Upper lobe of left lung (tissue), 6 donors: ENCODE measurements around the gene SRL. TPM values are rescaled to one million over a fixed set of nuclear protein-coding genes. Genes with fewer than 3 reads are reported as not detected.
A peak's percentile ranks its signal among the peaks of the same experiment; 100 is the strongest.

Experiments
- ATAC-seq, 2 donors: fragments of 200-7000 bp; cut with Tn5 transposase; one replicate each; pipeline ENCODE4 v1.9.1; 2022; ENCODE audit warnings: mild to moderate bottlenecking in 2 of 2, moderate library complexity in 2 of 2; ENCODE audit not compliant: low FRiP score in 2 of 2
- DNase-seq, 2 donors: peaks; one replicate each; pipeline ENCODE4 v3.0.0-alpha.2; 2019 to 2020
- H3K27ac ChIP-seq, 4 donors: fragments of 200-600 bp; sonication (generic); one replicate each; pipeline ENCODE4 v1.5.1; 2016 to 2019
- H3K27me3 ChIP-seq, 4 donors: fragments of 200-600 bp; sonication (generic); one replicate each; pipeline ENCODE4 v1.5.1; 2017 to 2019
- H3K36me3 ChIP-seq, 4 donors: fragments of 200-600 bp; sonication (generic); one replicate each; pipeline ENCODE4 v1.5.1; 2016 to 2019
- H3K4me1 ChIP-seq, 4 donors: fragments of 200-600 bp; sonication (generic); one replicate each; pipeline ENCODE4 v1.5.1; 2018 to 2019
- H3K4me3 ChIP-seq, 4 donors: fragments of 200-600 bp; sonication (generic); one replicate each; pipeline ENCODE4 v1.5.1; 2017 to 2019; ENCODE audit warnings: mild to moderate bottlenecking in 2 of 4, moderate library complexity in 1 of 4
- H3K9me3 ChIP-seq, 4 donors: fragments of 200-600 bp; sonication (generic); one replicate each; pipeline ENCODE4 v1.5.1; 2018 to 2019
- CTCF ChIP-seq, 6 experiments: fragments of 450-650 bp in 4 of 6; fragments of 200-600 bp in 2 of 6; sonication (generic) in 2 of 6; IDR thresholded peaks; one replicate each; pipeline ENCODE4 v1.5.1; 2016 to 2019; ENCODE audit warnings: antibody characterized with exemption in 6 of 6
- EP300 ChIP-seq, 4 donors: sonication (generic); formaldehyde crosslinking; IDR thresholded peaks; one replicate each; pipeline ENCODE4 v1.5.1; 2017; ENCODE audit warnings: antibody characterized with exemption in 4 of 4, control low read depth in 2 of 4
- POLR2A ChIP-seq, 4 donors: fragments of 450-650 bp; IDR thresholded peaks; one replicate each; pipeline ENCODE4 v1.5.1; 2016 to 2017; ENCODE audit warnings: antibody characterized with exemption in 4 of 4, mild to moderate bottlenecking in 2 of 4
- POLR2AphosphoS5 ChIP-seq, 2 donors: sonication (generic); formaldehyde crosslinking; IDR thresholded peaks; one replicate each; pipeline ENCODE4 v1.5.1; 2017; ENCODE audit warnings: antibody characterized with exemption in 2 of 2
- WGBS, 2 donors: methylation state at CpG; one replicate each; pipeline ENCODE4 v1.1.5; 2017 to 2018; 5-methylcytosine and 5-hydroxymethylcytosine counted together
- total RNA-seq, 6 donors: library from RNA; depleted of rRNA in 4 of 6; stranded (reverse); fragments of >200 nt in 4 of 6; gene quantifications; one replicate each; pipeline versions ENCODE4 v1.1.0 to v1.2.1, GENCODE V29; 2016 to 2021
- donor health status: DM: no; HTN: no; CAD: no; lungs with moderate emphysema.
- donor health status: DM: no; HTN: yes; CAD: no; lungs with severe emphysema.

SRL gene
- total RNA-seq, 6 donors from 2014 or later: 0.30 to 1.1 (median 0.46) TPM; not detected in 3

GRCh38 chr16:4216596-4216995, 25.3 kb downstream of the SRL start:
- DNase-seq: no peak
- 81 to 83% methylated on average over 5 of the region's 5 CpGs for WGBS, 2 donors
- TF ChIP-seq POLR2A (IDR thresholded peaks at IDR 0.05): no peak
- TF ChIP-seq POLR2AphosphoS5 (IDR thresholded peaks at IDR 0.05): no peak
- TF ChIP-seq EP300 (IDR thresholded peaks at IDR 0.05): no peak
- TF ChIP-seq CTCF (IDR thresholded peaks at IDR 0.05): no peak

GRCh38 chr16:4215106-4215505, 26.8 kb downstream of the SRL start:
- no peak for ATAC-seq
- Histone ChIP-seq H3K4me1 (peaks cover 10 to 27% (median 13%) of the 10 kb centered on the region in 4 donors), H3K27ac (no peak overlapping the region), H3K36me3 (no peaks in the 10 kb centered on the region), H3K27me3 (no peaks in the 10 kb centered on the region), H3K4me3 (no peak overlapping the region), H3K9me3 (no peaks in the 10 kb centered on the region)
- TF ChIP-seq POLR2A (IDR thresholded peaks at IDR 0.05) (no peak), EP300 (IDR thresholded peaks at IDR 0.05) (no peak), POLR2AphosphoS5 (IDR thresholded peaks at IDR 0.05) (no peak), CTCF (IDR thresholded peaks at IDR 0.05) (no peak)
- no peak for DNase-seq
- WGBS, 2 donors: 92 to 93% methylated on average over 1 to 2 of the region's 2 CpGs

More at GRCh38 chr16:4216596-4216995, 25.3 kb downstream of the SRL start:
- H3K4me3 ChIP-seq: no peak overlapping the region
- no peaks in the 10 kb centered on the region for H3K36me3 ChIP-seq
- no peaks in the 10 kb centered on the region for H3K9me3 ChIP-seq
- H3K4me1 ChIP-seq: peaks cover 10 to 27% (median 13%) of the 10 kb centered on the region in 4 donors
- no peaks in the 10 kb centered on the region for H3K27me3 ChIP-seq
- ATAC-seq: no peak
- no peak overlapping the region for H3K27ac ChIP-seq

GRCh38 chr16:4214215-4214621, 27.7 kb downstream of the SRL start:
- Histone ChIP-seq H3K36me3 (no peaks in the 10 kb centered on the region), H3K4me1 (peaks cover 10 to 27% (median 13%) of the 10 kb centered on the region in 4 donors), H3K27me3 (no peaks in the 10 kb centered on the region), H3K4me3 (no peak overlapping the region), H3K27ac (no peak overlapping the region), H3K9me3 (no peaks in the 10 kb centered on the region)
- WGBS, 2 donors: 73 to 78% methylated on average over 6 to 7 of the region's 7 CpGs
- no peak for TF ChIP-seq POLR2AphosphoS5 (IDR thresholded peaks at IDR 0.05)
- TF ChIP-seq CTCF (IDR thresholded peaks at IDR 0.05): no peak
- ATAC-seq: peak in 1 of 2 donors; percentile 28
- DNase-seq: no peak

- H3K27ac ChIP-seq: no peak overlapping the region
- TF ChIP-seq CTCF (IDR thresholded peaks at IDR 0.05) (no peak), POLR2A (IDR thresholded peaks at IDR 0.05) (no peak), POLR2AphosphoS5 (IDR thresholded peaks at IDR 0.05) (no peak), EP300 (IDR thresholded peaks at IDR 0.05) (no peak)
- no peaks in the 10 kb centered on the region for H3K9me3 ChIP-seq
- H3K4me1 ChIP-seq: peaks cover 10 to 25% (median 12%) of the 10 kb centered on the region in 4 donors
- H3K27me3 ChIP-seq: no peaks in the 10 kb centered on the region
- 59 to 71% methylated on average over 4 to 6 of the region's 6 CpGs for WGBS, 2 donors
- ATAC-seq: no peak
- no peaks in the 10 kb centered on the region for H3K36me3 ChIP-seq
- H3K4me3 ChIP-seq: no peak overlapping the region
- no peak for DNase-seq
Observed at GRCh38 chr16:4213737-4214136, 28.1 kb downstream of the SRL start.

- no peaks in the 10 kb centered on the region for H3K36me3 ChIP-seq
- no peaks in the 10 kb centered on the region for H3K9me3 ChIP-seq
- no peak for ATAC-seq
- WGBS, 2 donors: 87 to 96% methylated on average over 3 of the region's 3 CpGs
- no peak for DNase-seq
- peaks cover 3 to 17% (median 4%) of the 10 kb centered on the region in 4 donors for H3K4me1 ChIP-seq
- no peak overlapping the region for H3K4me3 ChIP-seq
- no peaks in the 10 kb centered on the region for H3K27me3 ChIP-seq
- no peak for TF ChIP-seq EP300 (IDR thresholded peaks at IDR 0.05)
- peak overlapping the region in 1 of 4 donors; percentile 37 for H3K27ac ChIP-seq
Observed at GRCh38 chr16:4212934-4213296, 29.0 kb downstream of the SRL start.
